Panc1 (cell line): ENCODE results near the gene YKT6. TPM values are rescaled to one million over a fixed set of nuclear protein-coding genes. Genes with fewer than 3 reads are reported as not detected.

Experiments used
- ATAC-seq: fragments of 200-7000 bp; cut with Tn5 transposase; 2 replicates; pipeline ENCODE4 v1.9.1; 2020; ENCODE audit warnings: mild to moderate bottlenecking, moderate library complexity
- BruUV-seq: library from RNA; stranded (reverse); fragments of 400-500 nt; replicated peaks from 2 replicates; lab custom pipeline; 2021; lab: Mats Ljungman, UMichigan
- CTCF ChIA-PET: fragments of 300-600 bp; sonication (Branson Sonifier 250); formaldehyde crosslinking; loops from one replicate; lab custom pipeline; 2022; ENCODE audit warnings: antibody characterized with exemption; lab: Charles Lee
- POLR2A ChIA-PET: fragments of 300-600 bp; sonication (Branson Sonifier 250); formaldehyde crosslinking; loops from one replicate; lab custom pipeline; 2022; ENCODE audit warnings: antibody characterized with exemption; lab: Charles Lee
- DNase-seq: peaks from one replicate; pipeline ENCODE4 v3.0.0-alpha.2; 2010; ENCODE audit warnings: low read depth, low spot score
- H3K27ac ChIP-seq: 2 replicates; pipeline ENCODE4 v1.5.1; 2011; ENCODE audit warnings: mild to moderate bottlenecking, low read length, inconsistent platforms
- H3K27me3 ChIP-seq: fragments of 200-500 bp; sonication (Bioruptor generic); 2 replicates; pipeline ENCODE4 v1.6.0; 2014; ENCODE audit warnings: low read length, inconsistent platforms; ENCODE audit not compliant: control insufficient read depth, insufficient read depth
- H3K36me3 ChIP-seq: fragments of 200-500 bp; sonication (Bioruptor generic); 2 replicates; pipeline ENCODE4 v1.5.1; 2014; ENCODE audit warnings: inconsistent platforms, mild to moderate bottlenecking, low read length, moderate library complexity; ENCODE audit not compliant: control insufficient read depth, insufficient read depth
- H3K4me1 ChIP-seq: 2 replicates; pipeline ENCODE4 v1.5.1; 2011; ENCODE audit warnings: inconsistent platforms, mild to moderate bottlenecking, low read length, moderate library complexity; ENCODE audit not compliant: control insufficient read depth, insufficient read depth
- H3K4me3 ChIP-seq, 2 experiments: 2 replicates each; pipeline ENCODE4 v1.5.1; 2011 to 2012; ENCODE audit warnings: low read depth in 2 of 2, low read length in 2 of 2, mild to moderate bottlenecking in 2 of 2, inconsistent platforms in 1 of 2, moderate library complexity in 1 of 2
- H3K9me3 ChIP-seq: fragments of 200-500 bp; sonication (Bioruptor generic); 2 replicates; pipeline ENCODE4 v1.5.1; 2014; ENCODE audit warnings: low read depth, mild to moderate bottlenecking, inconsistent platforms, low read length, moderate library complexity; ENCODE audit not compliant: control insufficient read depth, insufficient read depth
- CTCF ChIP-seq: fragments of 450-650 bp; IDR thresholded peaks from 2 replicates; pipeline ENCODE4 v1.5.1; 2017; ENCODE audit warnings: mild to moderate bottlenecking
- POLR2AphosphoS5 ChIP-seq: IDR thresholded peaks from 2 replicates; pipeline ENCODE4 v1.6.1; 2012; ENCODE audit warnings: mild to moderate bottlenecking, low read depth, low read length, moderate library complexity
- SIN3A ChIP-seq: IDR thresholded peaks from 2 replicates; pipeline ENCODE4 v1.6.1; 2012; ENCODE audit warnings: low read depth, mild to moderate bottlenecking, low read length, moderate library complexity, borderline replicate concordance; ENCODE audit not compliant: insufficient read depth
- TCF7L2 ChIP-seq: IDR thresholded peaks from 2 replicates; pipeline ENCODE4 v1.6.1; 2011; ENCODE audit warnings: mild to moderate bottlenecking, low read depth, low read length, inconsistent platforms
- in situ Hi-C: cut with HindIII; loops from 2 replicates; pipeline ENCODE4 v1.10.0; 2016; ENCODE audit warnings: low sequenced_read_pairs, low pct_unique_long_range_greater_than_20kb
- intact Hi-C: fragments of 100-400 bp; cut with micrococcal nuclease; formaldehyde crosslinking; loops from one replicate; pipeline ENCODE4 v1.10.0; 2022; ENCODE audit not compliant: unreplicated experiment
- total RNA-seq: library from RNA; stranded (reverse); gene quantifications from one replicate; pipeline ENCODE4 v1.2.1, GENCODE V29; 2021; ENCODE audit not compliant: unreplicated experiment
- TF ChIP-seq, protein P1 (sequence below), 2 experiments: IDR thresholded peaks; 2 replicates each; pipeline ENCODE4 v1.6.1; 2011 to 2012; ENCODE audit warnings: low read depth in 2 of 2, control low read depth in 1 of 2, low read length in 1 of 2, mild to moderate bottlenecking in 1 of 2, moderate library complexity in 1 of 2; ENCODE audit not compliant: insufficient read depth in 1 of 2

YKT6 gene
- total RNA-seq, 1 experiment from 2014 or later, result 207 TPM

- intact Hi-C loops, result no loop called here
These were observed 24.3 kb upstream of the YKT6 start for GRCh38 chr7:44176486-44176885.

DNA sequence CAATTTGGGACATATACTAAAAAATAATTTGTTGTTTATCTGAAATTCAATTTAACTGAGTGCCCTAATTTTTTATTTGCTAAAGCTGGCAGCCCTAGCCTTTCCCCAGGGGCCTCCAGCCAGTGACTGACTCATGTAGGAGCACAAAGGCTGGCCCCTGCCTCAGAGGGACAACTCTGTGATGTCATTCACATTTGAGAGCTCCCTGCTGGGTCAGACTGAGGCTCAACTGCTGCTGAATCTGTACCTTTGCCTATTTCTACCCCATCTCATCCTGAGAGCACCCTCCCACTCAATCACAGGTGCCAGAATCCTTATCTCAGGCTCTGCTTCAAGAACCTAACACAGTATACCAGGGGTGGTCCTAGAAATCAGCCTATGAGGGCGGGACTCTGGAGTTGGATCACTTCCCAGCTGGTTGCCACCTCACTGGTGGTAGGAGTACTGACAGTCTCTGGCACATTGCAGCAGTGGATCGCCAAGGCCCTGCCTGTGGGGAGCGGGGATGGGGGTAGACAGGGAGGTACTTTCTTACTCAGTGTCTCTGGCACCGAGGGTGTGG, 23.1 kb upstream of the YKT6 start:
- DNase-seq, result no peak
- ATAC-seq, result 0 out of 2 replicates have a peak, but pooled peaks have one; percentile 52
- Histone ChIP-seq H3K27ac (no peak overlapping the region), H3K4me1 (no peaks in the 10 kb centered on the region), H3K36me3 (no peaks in the 10 kb centered on the region), H3K27me3 (no peaks in the 10 kb centered on the region), H3K9me3 (no peaks in the 10 kb centered on the region; the same call in 1 of the 2 replicates), H3K4me3 (no peak overlapping the region)
- POLR2A ChIA-PET, result no interaction called here
- intact Hi-C loops, result no loop called here
- TF ChIP-seq CTCF (no peak), TCF7L2 (no peak), POLR2AphosphoS5 (no peak), SIN3A (no peak)
- TF ChIP-seq, protein P1, sequence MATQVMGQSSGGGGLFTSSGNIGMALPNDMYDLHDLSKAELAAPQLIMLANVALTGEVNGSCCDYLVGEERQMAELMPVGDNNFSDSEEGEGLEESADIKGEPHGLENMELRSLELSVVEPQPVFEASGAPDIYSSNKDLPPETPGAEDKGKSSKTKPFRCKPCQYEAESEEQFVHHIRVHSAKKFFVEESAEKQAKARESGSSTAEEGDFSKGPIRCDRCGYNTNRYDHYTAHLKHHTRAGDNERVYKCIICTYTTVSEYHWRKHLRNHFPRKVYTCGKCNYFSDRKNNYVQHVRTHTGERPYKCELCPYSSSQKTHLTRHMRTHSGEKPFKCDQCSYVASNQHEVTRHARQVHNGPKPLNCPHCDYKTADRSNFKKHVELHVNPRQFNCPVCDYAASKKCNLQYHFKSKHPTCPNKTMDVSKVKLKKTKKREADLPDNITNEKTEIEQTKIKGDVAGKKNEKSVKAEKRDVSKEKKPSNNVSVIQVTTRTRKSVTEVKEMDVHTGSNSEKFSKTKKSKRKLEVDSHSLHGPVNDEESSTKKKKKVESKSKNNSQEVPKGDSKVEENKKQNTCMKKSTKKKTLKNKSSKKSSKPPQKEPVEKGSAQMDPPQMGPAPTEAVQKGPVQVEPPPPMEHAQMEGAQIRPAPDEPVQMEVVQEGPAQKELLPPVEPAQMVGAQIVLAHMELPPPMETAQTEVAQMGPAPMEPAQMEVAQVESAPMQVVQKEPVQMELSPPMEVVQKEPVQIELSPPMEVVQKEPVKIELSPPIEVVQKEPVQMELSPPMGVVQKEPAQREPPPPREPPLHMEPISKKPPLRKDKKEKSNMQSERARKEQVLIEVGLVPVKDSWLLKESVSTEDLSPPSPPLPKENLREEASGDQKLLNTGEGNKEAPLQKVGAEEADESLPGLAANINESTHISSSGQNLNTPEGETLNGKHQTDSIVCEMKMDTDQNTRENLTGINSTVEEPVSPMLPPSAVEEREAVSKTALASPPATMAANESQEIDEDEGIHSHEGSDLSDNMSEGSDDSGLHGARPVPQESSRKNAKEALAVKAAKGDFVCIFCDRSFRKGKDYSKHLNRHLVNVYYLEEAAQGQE (IDR thresholded peaks at IDR 0.05; ENCODE audit: insufficient read depth in 1 of 2, low read depth in 2 of 2, low read length in 1 of 2), result no peak
- CTCF ChIA-PET, result no interaction called here
- no TSS peak for BruUV-seq
- in situ Hi-C loops, result no loop called here

More at GRCh38 chr7:44176486-44176885, 24.3 kb upstream of the YKT6 start:
- Histone ChIP-seq H3K27ac (no peak overlapping the region), H3K4me3 (no peak overlapping the region), H3K27me3 (no peaks in the 10 kb centered on the region), H3K9me3 (no peaks in the 10 kb centered on the region; the same call in 1 of the 2 replicates), H3K4me1 (no peaks in the 10 kb centered on the region), H3K36me3 (no peaks in the 10 kb centered on the region)
- BruUV-seq, result no TSS peak
- DNase-seq (no peak), ATAC-seq (no peak)
- ChIA-PET POLR2A (no interaction called here), CTCF (no interaction called here)
- in situ Hi-C loops, result no loop called here
- TF ChIP-seq, protein P1 (IDR thresholded peaks at IDR 0.05; ENCODE audit: insufficient read depth in 1 of 2, low read depth in 2 of 2, low read length in 1 of 2), result no peak
- TF ChIP-seq SIN3A, result no peak
- no peak for TF ChIP-seq POLR2AphosphoS5
- TF ChIP-seq CTCF, result no peak
- no peak for TF ChIP-seq TCF7L2
